Measurements from ENCODE around the gene STPG2. TPM values are rescaled to one million over a fixed set of nuclear protein-coding genes. Genes with fewer than 3 reads are reported as not detected.

Gene STPG2
- total RNA-seq = 0.13 TPM in 1 of 2 replicates, not detected in the other

DNA sequence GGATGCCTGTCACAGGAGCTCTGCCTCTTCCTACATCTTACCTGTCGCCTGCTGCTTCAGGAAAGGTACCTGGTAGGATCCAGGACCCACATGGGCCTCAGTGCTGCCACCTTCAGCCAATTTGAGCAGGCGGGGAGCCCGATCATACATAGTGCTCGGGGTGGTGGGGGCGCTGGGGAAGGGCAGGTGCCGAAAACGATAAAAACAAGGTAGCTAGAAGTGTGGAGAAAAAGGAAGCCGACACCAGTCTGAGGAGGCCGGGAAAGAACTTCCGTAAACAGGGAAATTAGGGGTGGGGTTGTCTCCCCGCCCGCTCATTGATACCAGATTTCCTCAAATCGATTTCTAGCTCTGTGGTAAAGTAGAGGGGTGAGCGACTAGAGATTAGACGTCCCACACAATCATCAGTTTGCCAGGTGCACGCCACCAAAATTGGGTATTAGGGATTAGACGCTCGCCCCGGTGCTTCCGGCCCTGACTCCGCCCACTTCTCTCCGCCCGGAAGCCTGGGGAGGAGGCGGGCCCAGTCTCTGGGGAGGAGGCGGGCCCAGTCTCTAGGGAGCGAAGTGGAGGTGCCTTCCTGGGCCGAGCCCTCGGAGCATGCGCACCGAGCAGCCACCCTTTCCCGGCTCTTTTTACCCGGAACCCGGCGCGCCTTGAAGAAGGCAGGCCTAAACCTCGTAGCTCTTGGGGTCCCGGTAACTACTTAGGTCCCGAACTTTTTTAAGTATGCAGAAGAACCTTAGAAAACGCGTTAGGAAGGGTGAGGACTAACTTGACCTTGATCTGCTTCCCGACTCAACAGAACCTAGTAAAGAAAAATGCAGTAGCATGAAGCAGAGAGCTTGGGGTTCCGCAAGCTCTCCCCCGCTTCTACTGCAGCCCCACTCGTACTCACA is at the start of gene STPG2:
TSS of gene STPG2 (minus strand) at position 476 of the 899 bp plus-strand sequence.
- FAIRE-seq = no peak
- H3K36me3 ChIP-seq (ENCODE audit: control insufficient read depth, insufficient read depth, low read length) = no peaks in the 10 kb centered on the region
- TF ChIP-seq, protein P1, sequence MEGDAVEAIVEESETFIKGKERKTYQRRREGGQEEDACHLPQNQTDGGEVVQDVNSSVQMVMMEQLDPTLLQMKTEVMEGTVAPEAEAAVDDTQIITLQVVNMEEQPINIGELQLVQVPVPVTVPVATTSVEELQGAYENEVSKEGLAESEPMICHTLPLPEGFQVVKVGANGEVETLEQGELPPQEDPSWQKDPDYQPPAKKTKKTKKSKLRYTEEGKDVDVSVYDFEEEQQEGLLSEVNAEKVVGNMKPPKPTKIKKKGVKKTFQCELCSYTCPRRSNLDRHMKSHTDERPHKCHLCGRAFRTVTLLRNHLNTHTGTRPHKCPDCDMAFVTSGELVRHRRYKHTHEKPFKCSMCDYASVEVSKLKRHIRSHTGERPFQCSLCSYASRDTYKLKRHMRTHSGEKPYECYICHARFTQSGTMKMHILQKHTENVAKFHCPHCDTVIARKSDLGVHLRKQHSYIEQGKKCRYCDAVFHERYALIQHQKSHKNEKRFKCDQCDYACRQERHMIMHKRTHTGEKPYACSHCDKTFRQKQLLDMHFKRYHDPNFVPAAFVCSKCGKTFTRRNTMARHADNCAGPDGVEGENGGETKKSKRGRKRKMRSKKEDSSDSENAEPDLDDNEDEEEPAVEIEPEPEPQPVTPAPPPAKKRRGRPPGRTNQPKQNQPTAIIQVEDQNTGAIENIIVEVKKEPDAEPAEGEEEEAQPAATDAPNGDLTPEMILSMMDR (IDR thresholded peaks at IDR 0.05; ENCODE audit: insufficient read depth, low read length, severe bottlenecking) = peak; percentile 73

GRCh38 chr4:98185279-98185678 is 42.0 kb upstream of the STPG2 start:
- TF ChIP-seq, protein P1 (IDR thresholded peaks at IDR 0.05; ENCODE audit: insufficient read depth, low read length, severe bottlenecking) = no peak
- Histone ChIP-seq H3K27me3 (ENCODE audit: control insufficient read depth, insufficient read depth, low read length) (no peaks in the 10 kb centered on the region), H3K36me3 (ENCODE audit: control insufficient read depth, insufficient read depth, low read length) (no peaks in the 10 kb centered on the region), H3K4me3 (ENCODE audit: low read depth, low read length) (no peak overlapping the region)
- FAIRE-seq = no peak
- no peak for DNase-seq (ENCODE audit: low read depth)

More for the DNA sequence above, at the start of gene STPG2:
- DNase-seq (ENCODE audit: low read depth) = peak; percentile 79
- peak within 1 kb of the TSS; percentile 82 for H3K4me3 ChIP-seq (ENCODE audit: low read depth, low read length)
- no peaks in the 10 kb centered on the region for H3K27me3 ChIP-seq (ENCODE audit: control insufficient read depth, insufficient read depth, low read length)

DNA sequence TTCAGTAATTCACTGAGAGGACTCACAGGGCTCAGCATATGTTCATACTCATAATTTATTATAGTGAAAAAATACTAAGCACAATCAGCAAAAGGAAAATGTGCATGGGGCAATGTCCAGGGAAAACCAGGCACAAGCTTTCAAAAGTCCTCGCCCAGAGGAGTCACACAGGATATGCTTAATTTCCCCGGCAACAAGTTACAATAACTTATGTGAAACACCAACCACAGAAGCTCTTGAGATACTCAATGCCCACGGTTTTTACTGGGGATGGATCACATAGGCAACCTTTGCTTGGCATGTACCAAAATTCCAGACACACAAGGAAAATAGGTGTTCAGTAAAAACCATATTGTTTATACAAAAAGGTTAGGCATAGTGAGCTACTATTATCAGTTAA is 38.5 kb upstream of the STPG2 start:
- DNase-seq (ENCODE audit: low read depth) (peak; percentile 64), FAIRE-seq (no peak)
- TF ChIP-seq, protein P1 (IDR thresholded peaks at IDR 0.05; ENCODE audit: insufficient read depth, low read length, severe bottlenecking) = no peak
- Histone ChIP-seq H3K36me3 (ENCODE audit: control insufficient read depth, insufficient read depth, low read length) (no peaks in the 10 kb centered on the region), H3K27me3 (ENCODE audit: control insufficient read depth, insufficient read depth, low read length) (no peaks in the 10 kb centered on the region), H3K4me3 (ENCODE audit: low read depth, low read length) (no peak overlapping the region)

- Histone ChIP-seq H3K36me3 (ENCODE audit: control insufficient read depth, insufficient read depth, low read length) (no peaks in the 10 kb centered on the region), H3K4me3 (ENCODE audit: low read depth, low read length) (no peak overlapping the region), H3K27me3 (ENCODE audit: control insufficient read depth, insufficient read depth, low read length) (no peaks in the 10 kb centered on the region)
- TF ChIP-seq, protein P1 (IDR thresholded peaks at IDR 0.05; ENCODE audit: insufficient read depth, low read length, severe bottlenecking) = no peak
- DNase-seq (ENCODE audit: low read depth) = no peak
- FAIRE-seq = no peak
These were observed 36.7 kb upstream of the STPG2 start for GRCh38 chr4:98179951-98180350.

GRCh38 chr4:98176531-98176930 is 33.3 kb upstream of the STPG2 start:
- TF ChIP-seq, protein P1 (IDR thresholded peaks at IDR 0.05; ENCODE audit: insufficient read depth, low read length, severe bottlenecking) = no peak
- FAIRE-seq = no peak
- no peak for DNase-seq (ENCODE audit: low read depth)
- Histone ChIP-seq H3K4me3 (ENCODE audit: low read depth, low read length) (no peak overlapping the region), H3K27me3 (ENCODE audit: control insufficient read depth, insufficient read depth, low read length) (no peaks in the 10 kb centered on the region), H3K36me3 (ENCODE audit: control insufficient read depth, insufficient read depth, low read length) (no peaks in the 10 kb centered on the region)
